H1 (cell line): ENCODE results near the gene BASP1. TPM values are rescaled to one million over a fixed set of nuclear protein-coding genes. Genes with fewer than 3 reads are reported as not detected.

Source experiments
- CTCF ChIA-PET: fragments of 300-600 bp; sonication (Branson Sonifier 250); formaldehyde crosslinking; loops from one replicate; lab custom pipeline; 2021; ENCODE audit not compliant: partially characterized antibody; lab: Charles Lee
- POLR2A ChIA-PET: fragments of 300-600 bp; sonication (Branson Sonifier 250); formaldehyde crosslinking; loops from one replicate; lab custom pipeline; 2021; ENCODE audit warnings: inconsistent platforms; ENCODE audit not compliant: partially characterized antibody; lab: Charles Lee
- DNase-seq, 2 experiments: peaks; one replicate each; pipeline versions ENCODE4 v3.0.0 to v3.0.0-alpha.2; 2010 to 2022; ENCODE audit warnings: low spot score in 2 of 2, low read depth in 1 of 2, mixed read lengths in 1 of 2
- FAIRE-seq: peaks from 2 replicates; lab custom pipeline; 2011; peaks lifted over from hg19 to GRCh38; lab: Jason Lieb, UNC
- H2AFZ ChIP-seq: 2 replicates; pipeline ENCODE4 v1.8.1; 2012; ENCODE audit warnings: low read length, inconsistent platforms
- H2AK5ac ChIP-seq: 2 replicates; pipeline ENCODE4 v1.6.1; 2013; ENCODE audit warnings: low read depth, low read length
- H2BK120ac ChIP-seq: replicated peaks from 2 replicates; pipeline ENCODE3; 2013; ENCODE audit warnings: low read depth, low read length, inconsistent platforms
- H2BK12ac ChIP-seq: 2 replicates; pipeline ENCODE4 v1.6.1; 2013; ENCODE audit warnings: low read depth, low read length
- H2BK15ac ChIP-seq: 2 replicates; pipeline ENCODE4 v1.6.1; 2013; ENCODE audit warnings: low read length
- H2BK20ac ChIP-seq: 2 replicates; pipeline ENCODE4 v1.6.1; 2013; ENCODE audit warnings: low read length
- H2BK5ac ChIP-seq: 2 replicates; pipeline ENCODE4 v1.6.1; 2013; ENCODE audit warnings: low read depth, low read length
- H3K14ac ChIP-seq: 2 replicates; pipeline ENCODE4 v1.6.1; 2013; ENCODE audit warnings: inconsistent platforms; ENCODE audit not compliant: insufficient read length
- H3K18ac ChIP-seq: 2 replicates; pipeline ENCODE4 v1.6.1; 2013; ENCODE audit warnings: low read length; ENCODE audit errors: extremely low read depth
- H3K23ac ChIP-seq: 2 replicates; pipeline ENCODE4 v1.6.1; 2013; ENCODE audit warnings: inconsistent platforms; ENCODE audit not compliant: insufficient read length
- H3K23me2 ChIP-seq: 2 replicates; pipeline ENCODE4 v1.6.1; 2013; ENCODE audit warnings: low read depth, low read length
- H3K27ac ChIP-seq: 2 replicates; pipeline ENCODE4 v1.6.1; 2011; ENCODE audit warnings: low read depth, low read length, inconsistent platforms
- H3K27me3 ChIP-seq, 4 experiments: replicated peaks in 1 of 4; 1 replicate in 1 of 4; 2 replicates in 3 of 4; pipeline versions ENCODE4 v1.6.1 to v1.8.1; 2011 to 2013; ENCODE audit warnings: low read length in 3 of 4, mild to moderate bottlenecking in 3 of 4, inconsistent platforms in 2 of 4, mixed read lengths in 2 of 4, moderate library complexity in 1 of 4; ENCODE audit not compliant: control insufficient read depth in 3 of 4, insufficient read depth in 3 of 4; ENCODE audit errors: extremely low read depth in 1 of 4
- H3K36me3 ChIP-seq, 4 experiments: 2 replicates each; pipeline versions ENCODE4 v1.6.1 to v1.8.1; 2011 to 2013; ENCODE audit warnings: mild to moderate bottlenecking in 4 of 4, low read length in 3 of 4, moderate library complexity in 2 of 4, control low read depth in 1 of 4, inconsistent platforms in 1 of 4; ENCODE audit not compliant: insufficient read depth in 4 of 4, control insufficient read depth in 2 of 4
- H3K4ac ChIP-seq: replicated peaks from 2 replicates; pipeline ENCODE3; 2013; ENCODE audit warnings: low read length, low read depth, mixed read lengths, inconsistent platforms; ENCODE audit not compliant: insufficient read length
- H3K4me1 ChIP-seq, 4 experiments: replicated peaks in 1 of 4; 1 replicate in 1 of 4; 2 replicates in 3 of 4; pipeline versions ENCODE4 v1.6.1 to v1.8.1; 2011 to 2013; ENCODE audit warnings: low read length in 3 of 4, inconsistent platforms in 2 of 4, mixed read lengths in 1 of 4; ENCODE audit not compliant: insufficient read depth in 4 of 4, control insufficient read depth in 3 of 4
- H3K4me2 ChIP-seq, 2 experiments: 2 replicates each; pipeline versions ENCODE4 v1.6.1 to v1.8.1; 2011 to 2013; ENCODE audit warnings: low read depth in 2 of 2, low read length in 2 of 2, control low read depth in 1 of 2, inconsistent platforms in 1 of 2, mild to moderate bottlenecking in 1 of 2; ENCODE audit not compliant: insufficient read depth in 1 of 2
- H3K4me3 ChIP-seq, 4 experiments: fragments of 200-600, 300-600 bp in 1 of 4; sonication (generic), shearing (Covaris generic), sonication (Bioruptor Twin) in 1 of 4; 2 replicates each; pipeline versions ENCODE4 v1.5.1 to v1.8.1; 2011 to 2016; ENCODE audit warnings: low read length in 4 of 4, low read depth in 3 of 4, control low read depth in 2 of 4, inconsistent platforms in 2 of 4, mild to moderate bottlenecking in 2 of 4, mixed read lengths in 1 of 4, moderate library complexity in 1 of 4; ENCODE audit not compliant: insufficient read depth in 2 of 4; ENCODE audit errors: extremely low read depth in 1 of 4
- H3K56ac ChIP-seq: replicated peaks from 2 replicates; pipeline ENCODE3; 2013; ENCODE audit warnings: low read depth, mild to moderate bottlenecking, mixed read lengths, low read length, inconsistent platforms; ENCODE audit not compliant: insufficient read length
- H3K79me1 ChIP-seq: 2 replicates; pipeline ENCODE4 v1.6.1; 2013; ENCODE audit warnings: low read depth, low read length, control low read depth
- H3K79me2 ChIP-seq, 2 experiments: 2 replicates each; pipeline versions ENCODE4 v1.6.1 to v1.8.1; 2012 to 2013; ENCODE audit warnings: low read length in 2 of 2, mild to moderate bottlenecking in 2 of 2, inconsistent platforms in 1 of 2; ENCODE audit not compliant: insufficient read depth in 2 of 2, control insufficient read depth in 1 of 2
- H3K9ac ChIP-seq, 4 experiments: replicated peaks in 1 of 4; 1 replicate in 1 of 4; 2 replicates in 3 of 4; pipeline versions ENCODE4 v1.6.1 to v1.8.1; 2011 to 2013; ENCODE audit warnings: low read depth in 3 of 4, low read length in 3 of 4, control low read depth in 2 of 4, mild to moderate bottlenecking in 2 of 4, moderate library complexity in 2 of 4, inconsistent platforms in 1 of 4; ENCODE audit errors: extremely low read depth in 1 of 4
- H3K9me3 ChIP-seq, 2 experiments: 2 replicates each; pipeline versions ENCODE4 v1.6.1 to v1.8.1; 2012 to 2013; ENCODE audit warnings: mild to moderate bottlenecking in 2 of 2, moderate library complexity in 2 of 2, control low read depth in 1 of 2, inconsistent platforms in 1 of 2, low read depth in 1 of 2, low read length in 1 of 2, mixed read lengths in 1 of 2; ENCODE audit not compliant: insufficient read depth in 2 of 2
- H4K20me1 ChIP-seq, 2 experiments: replicated peaks in 1 of 2; 2 replicates each; pipeline versions ENCODE3 to v1.8.1; 2011 to 2013; ENCODE audit warnings: inconsistent platforms in 2 of 2, low read length in 2 of 2, mild to moderate bottlenecking in 1 of 2; ENCODE audit not compliant: insufficient read depth in 2 of 2, control insufficient read depth in 1 of 2
- H4K5ac ChIP-seq: 2 replicates; pipeline ENCODE4 v1.6.1; 2013; ENCODE audit warnings: low read length, low read depth, mixed read lengths, inconsistent platforms; ENCODE audit not compliant: insufficient read length
- H4K8ac ChIP-seq: 2 replicates; pipeline ENCODE4 v1.8.0; 2013; ENCODE audit warnings: mild to moderate bottlenecking, moderate library complexity, low read length, inconsistent platforms; ENCODE audit not compliant: insufficient read depth; ENCODE audit errors: extremely low read depth
- H4K91ac ChIP-seq: replicated peaks from 2 replicates; pipeline ENCODE3; 2013; ENCODE audit warnings: low read length, mixed read lengths, inconsistent platforms; ENCODE audit not compliant: insufficient read length
- CBX5 ChIP-seq: fragments of 300-800, 300-1000 bp; sonication (generic); IDR thresholded peaks from 2 replicates; pipeline ENCODE4 v1.7.1; 2016; ENCODE audit warnings: antibody characterized with exemption, low read length, low read depth
- CBX8 ChIP-seq: fragments of 300-800, 300-1000 bp; sonication (generic); IDR thresholded peaks from 2 replicates; pipeline ENCODE4 v1.7.1; 2016; ENCODE audit warnings: low read depth, low read length, borderline replicate concordance
- KDM5A ChIP-seq: fragments of 200-600 bp; IDR thresholded peaks from 2 replicates; pipeline ENCODE4 v1.7.1; 2012; ENCODE audit warnings: mild to moderate bottlenecking, low read length, inconsistent platforms, mixed read lengths
- NANOG ChIP-seq: IDR thresholded peaks from 2 replicates; pipeline ENCODE4 v1.6.1; 2011; ENCODE audit warnings: low read length, low read depth, mild to moderate bottlenecking, inconsistent platforms; ENCODE audit not compliant: insufficient read depth, poor library complexity, severe bottlenecking
- PHF8 ChIP-seq: fragments of 200-600 bp; sonication (generic); conservative IDR thresholded peaks from 2 replicates; pipeline ENCODE4 v1.7.1; 2012; ENCODE audit warnings: low read depth, mild to moderate bottlenecking, inconsistent platforms, low read length, moderate library complexity
- RAD21 ChIP-seq, 2 experiments: IDR thresholded peaks in 1 of 2; conservative IDR thresholded peaks in 1 of 2; 2 replicates each; pipeline ENCODE4 v1.6.1; 2011; ENCODE audit warnings: low read depth in 2 of 2, low read length in 2 of 2, improper control_type of control experiment in 1 of 2, inconsistent platforms in 1 of 2, mild to moderate bottlenecking in 1 of 2, moderate library complexity in 1 of 2
- SIN3A ChIP-seq, 2 experiments: IDR thresholded peaks in 1 of 2; conservative IDR thresholded peaks in 1 of 2; 2 replicates each; pipeline ENCODE4 v1.6.1; 2011 to 2012; ENCODE audit warnings: low read length in 2 of 2, improper control_type of control experiment in 1 of 2, low read depth in 1 of 2, mild to moderate bottlenecking in 1 of 2
- SRF ChIP-seq: IDR thresholded peaks from 2 replicates; pipeline ENCODE4 v1.6.1; 2011; ENCODE audit warnings: mild to moderate bottlenecking, low read depth, low read length, moderate library complexity
- TAF1 ChIP-seq: IDR thresholded peaks from 2 replicates; pipeline ENCODE4 v1.6.1; 2011; ENCODE audit warnings: mild to moderate bottlenecking, low read depth, low read length
- TCF12 ChIP-seq: IDR thresholded peaks from 2 replicates; pipeline ENCODE4 v1.6.1; 2011; ENCODE audit warnings: low read depth, mild to moderate bottlenecking, low read length
- WGBS, 2 experiments: shearing (Covaris generic) in 1 of 2; methylation state at CpG; one replicate each; pipeline versions ENCODE4 v1.1.6 to v1.1.7; 2013 to 2015; ENCODE audit warnings: low lambda C conversion rate in 2 of 2, mixed read lengths in 2 of 2, inconsistent platforms in 1 of 2, low coverage in 1 of 2, missing lambda C conversion rate in 1 of 2; ENCODE audit not compliant: insufficient replicate concordance in 2 of 2, insufficient coverage in 1 of 2, insufficient read length in 1 of 2; ENCODE audit errors: extremely low coverage in 1 of 2, missing lambda C conversion rate in 1 of 2; 5-methylcytosine and 5-hydroxymethylcytosine counted together
- polyA plus RNA-seq, 7 experiments: library from polyadenylated mRNA; depleted of rRNA in 3 of 7; stranded (reverse) in 5 of 7; unstranded in 2 of 7; fragments of >200 nt in 5 of 7; fragments of 200-250 nt in 2 of 7; gene quantifications; 1 replicate in 5 of 7; 2 replicates in 1 of 7; 4 replicates in 1 of 7; pipeline versions ENCODE4 v1.2.1 to v1.2.3, GENCODE V29; 2011 to 2013; ENCODE audit warnings: missing spikeins in 2 of 7, mixed read lengths in 2 of 7
- total RNA-seq: library from RNA; stranded (reverse); fragmentation: NEBNext Ultra II Directional; extraction: Animal tissue kit (Norgen Biotek cat#: 25700); gene quantifications from 2 replicates; pipeline ENCODE4 v1.2.1, GENCODE V29; 2021
- TF ChIP-seq, protein P1 (sequence below): IDR thresholded peaks from 2 replicates; pipeline ENCODE4 v1.6.1; 2012; ENCODE audit warnings: low read length, inconsistent platforms

Gene BASP1
- total and polyA plus RNA-seq, 2 of the 8 experiments (the other 6 are each of a cell fraction or from before 2014, with no cell fraction given): 95.2 to 104 TPM

DNA sequence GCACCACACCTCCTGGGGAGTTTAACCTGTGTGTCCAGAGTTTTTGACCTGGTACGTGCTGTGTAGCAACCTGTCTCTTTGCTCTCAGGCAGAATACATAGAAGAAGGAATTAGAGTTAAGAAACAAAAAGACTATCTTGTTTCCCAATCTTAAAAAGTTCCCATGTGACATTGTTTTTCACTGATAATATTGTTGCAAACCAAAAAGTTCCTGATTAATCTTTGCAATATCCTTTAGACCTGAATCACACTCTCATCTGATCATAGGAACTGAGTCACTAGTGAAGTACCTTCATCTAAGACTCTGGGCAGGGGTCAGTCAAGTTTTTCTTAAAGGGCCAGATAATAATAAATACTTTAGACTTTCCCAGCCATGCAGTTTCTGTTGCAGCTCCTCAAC is 35.1 kb downstream of the BASP1 start:
- FAIRE-seq (no peak), DNase-seq (no peak)
- Histone ChIP-seq H3K23me2 (no peaks in the 10 kb centered on the region), H3K4ac (no peak overlapping the region), H3K36me3 (peaks cover 0 to 24% (median 3%) of the 10 kb centered on the region in 4 experiments; a peak in 2 of 8 replicates), H3K9ac (no peak overlapping the region), H3K27me3 (no peaks in the 10 kb centered on the region), H4K91ac (no peak overlapping the region), H3K79me1 (peaks cover 9% of the 10 kb centered on the region), H2BK120ac (no peak overlapping the region), H3K4me1 (no peaks in the 10 kb centered on the region; a peak in 1 of 7 replicates), H3K9me3 (no peaks in the 10 kb centered on the region), H2BK12ac (no peak overlapping the region), H4K8ac (no peak overlapping the region), H3K4me2 (no peak overlapping the region), H3K23ac (no peak overlapping the region), H3K14ac (no peak overlapping the region), H3K18ac (no peak overlapping the region), H2BK5ac (no peak overlapping the region), H4K5ac (no peak overlapping the region), H2AFZ (no peak overlapping the region), H3K27ac (no peak overlapping the region), H2BK20ac (no peak overlapping the region), H3K79me2 (peaks cover 3 to 96% of the 10 kb centered on the region in 2 experiments; a peak in 3 of 4 replicates), H3K4me3 (no peak overlapping the region), H2AK5ac (no peak overlapping the region), H4K20me1 (peaks cover 5 to 12% of the 10 kb centered on the region in 2 experiments), H2BK15ac (no peak overlapping the region), H3K56ac (no peak overlapping the region)
- ChIA-PET CTCF (interaction anchor here (1.1 to 1.5 kb wide), 2 partner anchors 9 to 10 kb away, joined by 3 read pairs; no protein-coding TSS in a partner anchor), POLR2A (no interaction called here)
- 95% methylated on average over 1 of the region's 1 CpG; no CpG with 5 or more reads in 1 of the 2 experiments for WGBS, 2 experiments
- TF ChIP-seq KDM5A: no peak
- TF ChIP-seq, protein P1, sequence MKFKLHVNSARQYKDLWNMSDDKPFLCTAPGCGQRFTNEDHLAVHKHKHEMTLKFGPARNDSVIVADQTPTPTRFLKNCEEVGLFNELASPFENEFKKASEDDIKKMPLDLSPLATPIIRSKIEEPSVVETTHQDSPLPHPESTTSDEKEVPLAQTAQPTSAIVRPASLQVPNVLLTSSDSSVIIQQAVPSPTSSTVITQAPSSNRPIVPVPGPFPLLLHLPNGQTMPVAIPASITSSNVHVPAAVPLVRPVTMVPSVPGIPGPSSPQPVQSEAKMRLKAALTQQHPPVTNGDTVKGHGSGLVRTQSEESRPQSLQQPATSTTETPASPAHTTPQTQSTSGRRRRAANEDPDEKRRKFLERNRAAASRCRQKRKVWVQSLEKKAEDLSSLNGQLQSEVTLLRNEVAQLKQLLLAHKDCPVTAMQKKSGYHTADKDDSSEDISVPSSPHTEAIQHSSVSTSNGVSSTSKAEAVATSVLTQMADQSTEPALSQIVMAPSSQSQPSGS: no peak
- TF ChIP-seq PHF8: no peak
- no peak for TF ChIP-seq TAF1
- TF ChIP-seq TCF12: no peak
- TF ChIP-seq SIN3A (conservative IDR thresholded peaks at IDR 0.05 in 1 of 2, IDR thresholded peaks at IDR 0.05 in 1 of 2; ENCODE audit: low read depth in 1 of 2, low read length in 2 of 2): no peak
- TF ChIP-seq CBX8: no peak
- no peak for TF ChIP-seq NANOG
- no peak for TF ChIP-seq RAD21 (IDR thresholded peaks at IDR 0.05 in 1 of 2, conservative IDR thresholded peaks at IDR 0.05 in 1 of 2; ENCODE audit: low read depth in 2 of 2, low read length in 2 of 2)
- no peak for TF ChIP-seq CBX5
- TF ChIP-seq SRF: no peak
